Ectodermal cell (in vitro differentiated cells): ENCODE results near the gene NDRG3.

ENCODE experiments used
- H3K27ac ChIP-seq: 2 replicates; pipeline ENCODE4 v1.7.0; 2013; ENCODE audit warnings: mild to moderate bottlenecking, low read depth, low read length; ENCODE audit not compliant: insufficient read depth, poor library complexity, severe bottlenecking
- H3K27me3 ChIP-seq: 2 replicates; pipeline ENCODE4 v1.7.0; 2013; ENCODE audit warnings: mild to moderate bottlenecking, low read length; ENCODE audit not compliant: insufficient read depth, control insufficient read depth, poor library complexity, severe bottlenecking
- H3K36me3 ChIP-seq: one replicate; pipeline ENCODE4 v1.7.0; 2013; ENCODE audit warnings: low read length; ENCODE audit not compliant: control insufficient read depth, insufficient read depth
- H3K4me1 ChIP-seq: one replicate; pipeline ENCODE4 v1.7.0; 2013; ENCODE audit warnings: low read length; ENCODE audit not compliant: control insufficient read depth, insufficient read depth
- H3K4me3 ChIP-seq: 2 replicates; pipeline ENCODE4 v1.7.0; 2013; ENCODE audit warnings: low read depth, low read length, control low read depth; ENCODE audit not compliant: insufficient read depth
- H3K9me3 ChIP-seq: 2 replicates; pipeline ENCODE4 v1.7.0; 2013; ENCODE audit warnings: mild to moderate bottlenecking, low read length, moderate library complexity; ENCODE audit not compliant: control insufficient read depth
- WGBS, 2 experiments: methylation state at CpG; one replicate each; pipeline ENCODE4 v1.1.7; 2013; ENCODE audit warnings: missing lambda C conversion rate in 2 of 2; 5-methylcytosine and 5-hydroxymethylcytosine counted together

The NDRG3 gene

DNA sequence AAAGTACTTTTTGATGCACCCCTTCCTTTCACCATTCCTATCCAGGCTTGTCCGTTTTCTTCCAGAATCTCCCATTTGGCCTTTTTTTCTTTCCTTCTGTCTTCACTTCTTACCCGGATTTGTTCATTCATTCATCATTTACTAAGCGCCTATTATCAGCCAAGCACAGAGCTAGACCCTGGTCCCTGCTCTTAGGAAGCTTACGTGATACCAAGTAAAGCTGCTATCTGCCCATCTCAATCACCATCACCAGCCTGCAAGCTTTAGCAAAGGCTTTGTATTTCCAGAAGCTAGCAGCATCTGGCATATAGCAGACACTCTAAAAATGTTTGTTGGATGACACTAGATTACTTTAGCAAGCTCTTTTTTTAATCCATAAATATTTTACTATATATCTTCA is 4.8 kb downstream of the NDRG3 start:
- peaks cover 9% of the 10 kb centered on the region for H3K27me3 ChIP-seq
- H3K4me3 ChIP-seq: no peak overlapping the region
- H3K4me1 ChIP-seq: no peaks in the 10 kb centered on the region
- 86 to 90% methylated on average over 4 of the region's 4 CpGs for WGBS, 2 experiments
- H3K9me3 ChIP-seq: no peaks in the 10 kb centered on the region
- H3K27ac ChIP-seq: no peak overlapping the region
- H3K36me3 ChIP-seq: no peaks in the 10 kb centered on the region

- H3K9me3 ChIP-seq: no peaks in the 10 kb centered on the region
- H3K27ac ChIP-seq: no peak overlapping the region
- H3K4me1 ChIP-seq: no peaks in the 10 kb centered on the region
- no peaks in the 10 kb centered on the region for H3K36me3 ChIP-seq
- 87 to 89% methylated on average over 6 of the region's 6 CpGs for WGBS, 2 experiments
- no peak overlapping the region for H3K4me3 ChIP-seq
- H3K27me3 ChIP-seq: no peaks in the 10 kb centered on the region
Observed at GRCh38 chr20:36737183-36737499, 8.7 kb downstream of the NDRG3 start.

DNA sequence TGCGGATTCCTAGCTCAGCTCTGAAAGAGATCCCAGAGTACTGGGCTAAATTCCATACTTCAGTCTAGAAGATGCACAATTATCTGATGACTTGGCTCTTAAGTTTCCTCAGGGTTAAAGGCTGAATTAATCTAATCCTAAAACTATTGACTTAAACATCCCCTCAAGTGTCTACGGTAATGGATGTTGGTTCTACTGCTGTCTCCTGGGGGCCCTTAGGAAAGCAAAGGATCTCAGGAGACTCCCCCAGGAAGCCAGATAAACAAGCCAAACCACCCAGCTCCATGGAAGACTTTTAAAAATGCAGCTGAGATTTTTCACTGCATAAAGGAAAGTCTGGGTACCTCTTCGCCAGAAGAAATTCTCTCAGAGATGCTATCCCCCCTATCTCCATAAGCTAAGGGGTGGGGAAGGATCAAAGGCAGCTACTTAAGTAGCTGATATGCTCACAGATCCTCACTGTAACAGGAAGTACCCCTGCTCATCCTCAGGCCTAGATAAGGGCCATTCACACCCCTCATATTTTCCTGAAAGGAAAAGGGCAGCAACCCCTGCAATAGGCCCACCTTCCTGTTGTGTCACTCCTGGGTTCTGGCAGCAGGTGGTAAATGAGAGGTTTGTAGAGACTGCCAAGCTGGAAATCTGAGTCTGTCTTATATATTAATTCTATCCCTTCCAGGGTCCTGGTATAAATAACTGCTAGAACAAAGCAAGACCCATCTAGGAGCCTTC is 9.3 kb downstream of the NDRG3 start:
- WGBS, 2 experiments: 89 to 90% methylated on average over 3 of the region's 3 CpGs
- H3K27ac ChIP-seq: no peak overlapping the region

DNA sequence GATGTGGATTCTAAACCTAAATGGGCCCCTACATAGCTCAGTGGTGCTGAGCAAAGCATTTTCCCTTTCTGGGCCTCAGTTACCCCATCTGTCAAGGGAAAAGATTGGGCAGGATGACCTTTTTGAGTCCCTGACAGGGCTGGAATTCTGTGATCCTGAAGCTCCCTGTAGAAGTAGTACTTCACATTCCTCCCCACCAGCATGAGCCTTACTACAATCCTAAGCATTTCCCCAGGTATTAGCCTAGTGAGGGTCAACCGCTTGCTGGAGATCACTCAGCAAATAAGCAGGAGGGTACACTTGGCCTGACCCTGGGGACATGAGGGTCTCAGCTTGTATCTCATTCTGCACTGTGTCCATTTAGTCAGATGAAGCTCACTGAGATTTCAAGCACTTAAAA is 13.4 kb downstream of the NDRG3 start:
- 92 to 94% methylated on average over 1 of the region's 1 CpG for WGBS, 2 experiments
- Histone ChIP-seq H3K36me3 (no peaks in the 10 kb centered on the region), H3K27me3 (no peaks in the 10 kb centered on the region), H3K9me3 (no peaks in the 10 kb centered on the region), H3K4me3 (no peak overlapping the region), H3K27ac (no peak overlapping the region), H3K4me1 (no peaks in the 10 kb centered on the region)

More for the DNA sequence above, 9.3 kb downstream of the NDRG3 start:
- Histone ChIP-seq H3K4me3 (no peak overlapping the region), H3K9me3 (no peaks in the 10 kb centered on the region), H3K36me3 (no peaks in the 10 kb centered on the region), H3K27me3 (no peaks in the 10 kb centered on the region), H3K4me1 (no peaks in the 10 kb centered on the region)

- Histone ChIP-seq H3K27ac (no peak overlapping the region), H3K36me3 (no peaks in the 10 kb centered on the region), H3K9me3 (no peaks in the 10 kb centered on the region), H3K4me1 (no peaks in the 10 kb centered on the region), H3K4me3 (no peak overlapping the region), H3K27me3 (no peaks in the 10 kb centered on the region)
- 56 to 74% methylated on average over 3 of the region's 3 CpGs for WGBS, 2 experiments
Observed at GRCh38 chr20:36728986-36729385, 16.9 kb downstream of the NDRG3 start.

DNA sequence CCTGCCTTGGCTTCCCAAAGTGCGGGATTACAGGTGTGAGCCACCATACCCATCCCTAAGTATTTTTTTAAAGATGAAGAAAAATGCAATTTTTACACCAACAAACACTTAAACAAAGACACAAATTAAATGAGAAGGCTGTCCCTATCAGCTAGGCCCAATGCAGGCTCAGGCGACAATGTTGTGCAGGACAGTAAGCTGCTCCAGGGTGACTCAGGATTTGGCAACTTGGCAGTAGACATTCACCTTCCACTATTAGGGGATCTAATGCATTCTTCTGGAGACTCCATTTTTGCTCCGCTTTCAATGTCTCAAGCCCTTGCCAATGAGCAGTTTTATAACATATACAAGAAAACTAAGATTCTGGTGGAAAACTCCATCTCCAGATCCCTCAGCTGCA is 19.7 kb downstream of the NDRG3 start:
- no peaks in the 10 kb centered on the region for H3K36me3 ChIP-seq
- no peak overlapping the region for H3K27ac ChIP-seq
- H3K4me3 ChIP-seq: no peak overlapping the region
- H3K9me3 ChIP-seq: no peaks in the 10 kb centered on the region
- no peaks in the 10 kb centered on the region for H3K27me3 ChIP-seq
- WGBS, 2 experiments: 95 to 99% methylated on average over 3 of the region's 3 CpGs
- H3K4me1 ChIP-seq: no peaks in the 10 kb centered on the region

DNA sequence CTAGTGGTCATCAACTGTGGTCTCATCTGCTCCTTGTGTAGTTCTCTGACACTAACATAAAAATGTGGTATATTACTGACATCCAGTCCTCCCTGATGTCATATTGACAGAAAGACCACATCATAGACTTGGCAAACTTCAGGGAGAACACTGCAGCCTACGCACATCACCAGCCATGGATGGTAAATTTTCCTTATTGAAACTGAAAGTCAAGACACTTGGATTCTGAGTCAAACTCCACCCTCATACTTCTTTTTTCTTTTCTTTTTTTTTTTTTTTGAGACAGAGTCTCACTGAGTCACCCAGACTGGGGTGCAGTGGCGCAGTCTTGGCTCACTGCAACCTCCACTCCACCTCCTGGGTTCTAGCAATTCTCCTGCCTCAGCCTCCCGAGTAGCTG is 25.4 kb downstream of the NDRG3 start:
- Histone ChIP-seq H3K9me3 (no peaks in the 10 kb centered on the region), H3K4me3 (no peak overlapping the region), H3K27ac (no peak overlapping the region), H3K4me1 (no peaks in the 10 kb centered on the region), H3K27me3 (no peaks in the 10 kb centered on the region), H3K36me3 (no peaks in the 10 kb centered on the region)
- 91 to 92% methylated on average over 3 of the region's 3 CpGs for whole genome bisulfite sequencing, 2 experiments

DNA sequence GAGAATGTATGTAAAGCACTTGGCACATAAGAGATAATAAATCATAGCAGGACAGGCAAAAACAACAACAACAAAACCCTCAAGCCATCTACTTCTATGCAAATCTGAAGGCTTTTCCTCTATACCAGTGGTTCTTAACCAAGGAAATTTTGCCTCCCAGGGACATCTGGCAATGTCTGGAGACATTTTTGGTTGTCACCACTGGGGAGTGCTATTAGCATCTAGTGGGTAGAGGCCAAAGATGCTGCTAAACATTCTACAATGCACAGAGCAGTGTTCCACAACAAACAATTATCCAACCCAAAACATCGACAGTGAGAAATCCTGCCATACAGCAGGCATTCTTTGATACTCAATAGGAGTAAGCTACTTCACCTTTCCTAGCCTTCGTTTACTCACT is 28.2 kb downstream of the NDRG3 start:
- no peaks in the 10 kb centered on the region for H3K36me3 ChIP-seq
- no peak overlapping the region for H3K4me3 ChIP-seq
- H3K27ac ChIP-seq: no peak overlapping the region
- H3K9me3 ChIP-seq: no peaks in the 10 kb centered on the region
- no peaks in the 10 kb centered on the region for H3K4me1 ChIP-seq
- no peaks in the 10 kb centered on the region for H3K27me3 ChIP-seq
- WGBS, 2 experiments: 93 to 94% methylated on average over 2 of the region's 2 CpGs

DNA sequence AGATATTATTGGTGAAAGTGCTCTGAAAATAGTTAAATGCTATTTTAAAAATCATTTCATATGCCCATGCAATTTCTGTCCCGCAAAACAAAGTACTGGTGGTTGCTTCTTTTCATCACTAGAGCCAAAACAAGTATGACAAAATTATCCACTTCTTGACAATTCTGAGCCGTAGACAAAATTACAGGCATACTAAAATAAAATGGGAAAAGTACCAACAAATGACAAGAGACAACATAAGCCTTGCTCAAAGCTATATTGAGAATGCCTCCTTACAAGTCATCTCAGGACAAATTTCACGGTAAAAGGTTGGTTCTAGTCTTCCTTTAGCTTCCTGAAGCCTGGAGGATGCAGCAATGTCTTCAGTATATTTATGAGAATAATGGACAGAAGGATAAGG is 28.9 kb downstream of the NDRG3 start:
- no peak overlapping the region for H3K27ac ChIP-seq
- no peaks in the 10 kb centered on the region for H3K9me3 ChIP-seq
- no peaks in the 10 kb centered on the region for H3K4me1 ChIP-seq
- no peaks in the 10 kb centered on the region for H3K27me3 ChIP-seq
- 96 to 97% methylated on average over 3 of the region's 3 CpGs for WGBS, 2 experiments
- H3K36me3 ChIP-seq: no peaks in the 10 kb centered on the region
- no peak overlapping the region for H3K4me3 ChIP-seq

DNA sequence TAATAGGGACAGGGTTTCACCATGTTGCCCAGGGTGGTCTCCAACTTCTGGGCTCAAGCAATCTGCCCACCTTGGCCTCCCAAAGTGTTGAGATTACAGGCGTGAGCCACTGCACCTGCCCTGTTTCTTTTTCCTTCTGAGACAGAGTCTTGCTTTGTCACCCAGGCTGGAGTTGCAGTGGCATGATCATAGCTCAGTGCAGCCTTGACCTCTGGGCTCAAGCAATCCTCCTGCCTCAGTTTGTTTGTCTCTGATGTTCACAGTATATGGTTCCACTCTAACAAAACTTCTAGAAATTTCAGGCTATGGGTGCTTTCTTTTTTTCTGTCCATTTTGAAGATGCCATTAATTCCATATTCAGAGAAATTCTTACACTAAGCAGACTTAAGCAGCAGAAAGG is 33.1 kb downstream of the NDRG3 start:
- Histone ChIP-seq H3K36me3 (no peaks in the 10 kb centered on the region), H3K27me3 (no peaks in the 10 kb centered on the region), H3K27ac (no peak overlapping the region), H3K9me3 (no peaks in the 10 kb centered on the region), H3K4me3 (no peak overlapping the region), H3K4me1 (no peaks in the 10 kb centered on the region)
- 86 to 90% methylated on average over 1 of the region's 1 CpG for WGBS, 2 experiments

DNA sequence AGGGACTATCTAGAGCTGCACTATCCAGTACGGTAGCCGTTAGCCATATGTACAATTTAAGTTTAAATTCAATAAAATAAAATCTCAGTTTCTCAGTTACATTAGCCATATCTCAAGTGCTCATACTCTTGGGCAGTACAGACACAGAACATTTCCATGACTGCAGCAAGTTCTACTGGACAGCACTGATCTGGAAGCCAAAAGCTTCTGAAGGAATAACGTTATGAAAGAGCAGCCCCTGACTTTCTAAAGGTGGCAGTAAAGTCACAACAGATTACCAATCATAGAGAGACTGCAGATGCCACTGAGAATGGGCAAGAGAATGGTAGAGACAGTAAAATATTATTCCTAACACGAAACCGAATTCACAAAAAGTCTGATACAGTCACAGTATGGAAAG is 36.8 kb downstream of the NDRG3 start:
- no peaks in the 10 kb centered on the region for H3K9me3 ChIP-seq
- no peak overlapping the region for H3K4me3 ChIP-seq
- H3K27ac ChIP-seq: no peak overlapping the region
- no peaks in the 10 kb centered on the region for H3K4me1 ChIP-seq
- WGBS, 2 experiments: 91 to 93% methylated on average over 5 of the region's 5 CpGs
- no peaks in the 10 kb centered on the region for H3K36me3 ChIP-seq
- H3K27me3 ChIP-seq: no peaks in the 10 kb centered on the region
